Breast epithelium (tissue), 3 donors: ENCODE results near the gene FAM25A.

Source experiments
- POLR2A ChIP-seq: fragments of 450-650 bp; IDR thresholded peaks from one replicate; pipeline ENCODE4 v1.6.1; 2016; ENCODE audit warnings: antibody characterized with exemption, mild to moderate bottlenecking, moderate library complexity
- TF ChIP-seq, protein P1 (sequence below), 3 donors: fragments of 450-650 bp; IDR thresholded peaks; one replicate each; pipeline ENCODE4 v1.5.1; 2016 to 2017; ENCODE audit warnings: antibody characterized with exemption in 3 of 3, mild to moderate bottlenecking in 3 of 3, moderate library complexity in 3 of 3

- TF ChIP-seq, protein P1, sequence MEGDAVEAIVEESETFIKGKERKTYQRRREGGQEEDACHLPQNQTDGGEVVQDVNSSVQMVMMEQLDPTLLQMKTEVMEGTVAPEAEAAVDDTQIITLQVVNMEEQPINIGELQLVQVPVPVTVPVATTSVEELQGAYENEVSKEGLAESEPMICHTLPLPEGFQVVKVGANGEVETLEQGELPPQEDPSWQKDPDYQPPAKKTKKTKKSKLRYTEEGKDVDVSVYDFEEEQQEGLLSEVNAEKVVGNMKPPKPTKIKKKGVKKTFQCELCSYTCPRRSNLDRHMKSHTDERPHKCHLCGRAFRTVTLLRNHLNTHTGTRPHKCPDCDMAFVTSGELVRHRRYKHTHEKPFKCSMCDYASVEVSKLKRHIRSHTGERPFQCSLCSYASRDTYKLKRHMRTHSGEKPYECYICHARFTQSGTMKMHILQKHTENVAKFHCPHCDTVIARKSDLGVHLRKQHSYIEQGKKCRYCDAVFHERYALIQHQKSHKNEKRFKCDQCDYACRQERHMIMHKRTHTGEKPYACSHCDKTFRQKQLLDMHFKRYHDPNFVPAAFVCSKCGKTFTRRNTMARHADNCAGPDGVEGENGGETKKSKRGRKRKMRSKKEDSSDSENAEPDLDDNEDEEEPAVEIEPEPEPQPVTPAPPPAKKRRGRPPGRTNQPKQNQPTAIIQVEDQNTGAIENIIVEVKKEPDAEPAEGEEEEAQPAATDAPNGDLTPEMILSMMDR (IDR thresholded peaks at IDR 0.05), result no peak
- TF ChIP-seq POLR2A, result no peak
Measured at GRCh38 chr10:87038786-87039185, 18.7 kb downstream of the FAM25A start.
